ENCODE results near the gene UBAP2.

DNA sequence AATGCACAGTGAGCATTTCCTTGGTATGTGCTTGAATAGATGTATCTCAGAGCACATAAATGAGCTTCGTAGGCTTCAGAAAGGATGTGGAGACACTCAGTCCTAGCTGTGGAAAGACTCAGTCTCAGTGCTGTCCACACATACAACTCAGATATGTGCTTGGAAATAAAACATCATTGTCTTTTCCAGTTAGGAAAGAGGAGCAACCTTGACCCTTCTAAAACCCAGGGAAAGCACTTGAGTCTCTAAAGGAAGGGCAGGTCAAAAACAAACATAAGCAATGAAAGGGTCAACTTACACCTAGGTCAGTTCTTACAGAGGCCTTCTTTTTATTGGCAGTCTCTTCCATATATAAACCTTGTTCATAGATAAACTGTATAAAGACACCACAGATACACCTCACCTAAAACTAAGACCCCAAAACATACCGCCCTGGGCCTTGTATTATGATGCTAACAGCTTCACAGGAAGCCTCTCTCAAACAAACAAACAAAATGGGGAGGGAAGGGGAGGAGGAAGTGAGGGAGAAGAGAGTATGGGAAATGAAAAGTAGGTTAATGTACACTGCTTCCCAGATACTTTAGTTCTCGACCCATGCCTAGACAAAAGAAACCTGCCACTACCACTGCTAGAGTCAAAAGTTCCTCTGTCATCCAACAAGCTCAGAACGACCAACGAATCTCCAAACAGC is 114.4 kb downstream of the UBAP2 start:
- no peak for TF ChIP-seq POLR2AphosphoS5 (IDR thresholded peaks at IDR 0.05)
- TF ChIP-seq, protein P1, sequence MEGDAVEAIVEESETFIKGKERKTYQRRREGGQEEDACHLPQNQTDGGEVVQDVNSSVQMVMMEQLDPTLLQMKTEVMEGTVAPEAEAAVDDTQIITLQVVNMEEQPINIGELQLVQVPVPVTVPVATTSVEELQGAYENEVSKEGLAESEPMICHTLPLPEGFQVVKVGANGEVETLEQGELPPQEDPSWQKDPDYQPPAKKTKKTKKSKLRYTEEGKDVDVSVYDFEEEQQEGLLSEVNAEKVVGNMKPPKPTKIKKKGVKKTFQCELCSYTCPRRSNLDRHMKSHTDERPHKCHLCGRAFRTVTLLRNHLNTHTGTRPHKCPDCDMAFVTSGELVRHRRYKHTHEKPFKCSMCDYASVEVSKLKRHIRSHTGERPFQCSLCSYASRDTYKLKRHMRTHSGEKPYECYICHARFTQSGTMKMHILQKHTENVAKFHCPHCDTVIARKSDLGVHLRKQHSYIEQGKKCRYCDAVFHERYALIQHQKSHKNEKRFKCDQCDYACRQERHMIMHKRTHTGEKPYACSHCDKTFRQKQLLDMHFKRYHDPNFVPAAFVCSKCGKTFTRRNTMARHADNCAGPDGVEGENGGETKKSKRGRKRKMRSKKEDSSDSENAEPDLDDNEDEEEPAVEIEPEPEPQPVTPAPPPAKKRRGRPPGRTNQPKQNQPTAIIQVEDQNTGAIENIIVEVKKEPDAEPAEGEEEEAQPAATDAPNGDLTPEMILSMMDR (IDR thresholded peaks at IDR 0.05): no peak
- no peak for TF ChIP-seq POLR2A (IDR thresholded peaks at IDR 0.05)

Measured in prostate gland (tissue), 2 donors.